Keratinocyte (primary cell): Measurements from ENCODE around the gene ADH7. TPM values are rescaled to one million over a fixed set of nuclear protein-coding genes. Genes with fewer than 3 reads are reported as not detected.

Experiments used
- DNase-seq: peaks from one replicate; pipeline ENCODE4 v3.0.0-alpha.2; 2011; ENCODE audit warnings: low read depth, missing footprints, low spot score
- FAIRE-seq: peaks from 2 replicates; lab custom pipeline; 2011; peaks lifted over from hg19 to GRCh38; lab: Jason Lieb, UNC
- H2AFZ ChIP-seq: 2 replicates; pipeline ENCODE4 v1.6.0; 2012; ENCODE audit warnings: low read length, control low read depth, inconsistent platforms; ENCODE audit not compliant: control insufficient read depth
- H3K27ac ChIP-seq: 2 replicates; pipeline ENCODE4 v1.5.1; 2011; ENCODE audit warnings: low read length; ENCODE audit not compliant: control insufficient read depth, insufficient read depth
- H3K27me3 ChIP-seq: 3 replicates; pipeline ENCODE4 v1.6.0; 2011; ENCODE audit warnings: low read length; ENCODE audit not compliant: control insufficient read depth, insufficient read depth; ENCODE audit errors: extremely low read depth
- H3K36me3 ChIP-seq, 2 experiments: 2 replicates in 1 of 2; 3 replicates in 1 of 2; pipeline ENCODE4 v1.5.1; 2011; ENCODE audit warnings: low read length in 2 of 2, mild to moderate bottlenecking in 1 of 2; ENCODE audit not compliant: control insufficient read depth in 2 of 2, insufficient read depth in 2 of 2; ENCODE audit errors: extremely low read depth in 1 of 2
- H3K4me1 ChIP-seq: 3 replicates; pipeline ENCODE4 v1.5.1; 2011; ENCODE audit warnings: low read length; ENCODE audit not compliant: control insufficient read depth, insufficient read depth; ENCODE audit errors: extremely low read depth
- H3K4me2 ChIP-seq: 3 replicates; pipeline ENCODE4 v1.6.0; 2011; ENCODE audit warnings: low read depth, low read length; ENCODE audit not compliant: control insufficient read depth, insufficient read depth; ENCODE audit errors: extremely low read depth
- H3K4me3 ChIP-seq, 3 experiments: fragments of 200-600 bp in 1 of 3; sonication (generic) in 1 of 3; 2 replicates in 2 of 3; 3 replicates in 1 of 3; pipeline ENCODE4 v1.5.1; 2011 to 2016; ENCODE audit warnings: low read length in 3 of 3, mild to moderate bottlenecking in 3 of 3, control low read depth in 2 of 3, inconsistent platforms in 1 of 3, low read depth in 1 of 3, mixed read lengths in 1 of 3, mixed run types in 1 of 3, moderate library complexity in 1 of 3; ENCODE audit not compliant: control insufficient read depth in 2 of 3, insufficient read depth in 2 of 3; ENCODE audit errors: extremely low read depth in 1 of 3
- H3K79me2 ChIP-seq: 2 replicates; pipeline ENCODE4 v1.6.0; 2012; ENCODE audit warnings: low read length; ENCODE audit not compliant: control insufficient read depth, insufficient read depth
- H3K9ac ChIP-seq: 3 replicates; pipeline ENCODE4 v1.6.0; 2011; ENCODE audit warnings: low read length; ENCODE audit not compliant: control insufficient read depth, insufficient read depth; ENCODE audit errors: extremely low read depth
- H3K9me1 ChIP-seq: 3 replicates; pipeline ENCODE4 v1.6.0; 2011; ENCODE audit warnings: low read length; ENCODE audit not compliant: control insufficient read depth, insufficient read depth; ENCODE audit errors: extremely low read depth
- H3K9me3 ChIP-seq: 2 replicates; pipeline ENCODE4 v1.5.1; 2012; ENCODE audit warnings: low read depth, low read length; ENCODE audit not compliant: control insufficient read depth
- H4K20me1 ChIP-seq: 3 replicates; pipeline ENCODE4 v1.6.0; 2011; ENCODE audit warnings: low read length; ENCODE audit not compliant: control insufficient read depth, insufficient read depth; ENCODE audit errors: extremely low read depth
- EZH2 ChIP-seq: IDR thresholded peaks from one replicate; pipeline ENCODE4 v1.6.1; 2012; ENCODE audit warnings: inconsistent platforms, mild to moderate bottlenecking, low read length, moderate library complexity
- dilution Hi-C: fragments of 300-500 bp; cut with MboI; formaldehyde crosslinking; loops from one replicate; pipeline ENCODE4 v1.7.0; 2020; ENCODE audit warnings: low sequenced_read_pairs; ENCODE audit not compliant: extremely low pct_ligation_motif_present
- polyA minus RNA-seq, 3 experiments: library from RNA; depleted of rRNA, polyadenylated mRNA; stranded (reverse); fragments of >200 nt; gene quantifications; 1 replicate in 1 of 3; 2 replicates in 1 of 3; 3 replicates in 1 of 3; pipeline ENCODE4 v1.2.3, GENCODE V29; 2011
- polyA plus RNA-seq, 5 experiments: library from polyadenylated mRNA; depleted of rRNA in 3 of 5; stranded (reverse) in 3 of 5; stranded (forward) in 1 of 5; unstranded in 1 of 5; fragments of >200 nt; gene quantifications; 1 replicate in 1 of 5; 2 replicates in 3 of 5; 3 replicates in 1 of 5; pipeline versions ENCODE4 v1.2.1 to v1.2.3, GENCODE V29; 2011 to 2012; ENCODE audit warnings: missing spikeins in 2 of 5, low read depth in 1 of 5, low replicate concordance in 1 of 5
- TF ChIP-seq, protein P1 (sequence below), 3 experiments: IDR thresholded peaks in 1 of 3; conservative IDR thresholded peaks in 1 of 3; optimal IDR thresholded peaks in 1 of 3; 2 replicates in 2 of 3; 3 replicates in 1 of 3; pipeline versions ENCODE3 to v1.5.1; 2011; ENCODE audit warnings: low read length in 3 of 3, mild to moderate bottlenecking in 3 of 3, moderate library complexity in 2 of 3, control low read depth in 1 of 3, inconsistent platforms in 1 of 3; ENCODE audit not compliant: insufficient read depth in 2 of 3; ENCODE audit errors: extremely low read depth in 1 of 3

The ADH7 gene
- polyA plus RNA-seq (0.16 to 2.2 TPM (median 0.56 TPM) in 3 replicates), polyA minus RNA-seq (1.6 TPM in 1 of 3 replicates, not detected in the others)
- 1.3 TPM for polyA plus RNA-seq (2011; ENCODE audit: low read depth)
- 0.19 and 0.32 TPM in 2 replicates for polyA plus RNA-seq (2011; cell fraction: cytosol; rRNA removed)
- 0.51 and 0.85 TPM in 2 replicates for polyA plus RNA-seq (2011; cell fraction: nucleus; rRNA removed)
- polyA plus RNA-seq (2012; ENCODE audit: low replicate concordance): 0.06 and 0.93 TPM in 2 replicates
- not detected for polyA minus RNA-seq (2011; cell fraction: cytosol; rRNA and poly(A)+ RNA removed)
- polyA minus RNA-seq (2011; cell fraction: nucleus; rRNA and poly(A)+ RNA removed): 0.78 TPM in 1 of 2 replicates, not detected in the other

DNA sequence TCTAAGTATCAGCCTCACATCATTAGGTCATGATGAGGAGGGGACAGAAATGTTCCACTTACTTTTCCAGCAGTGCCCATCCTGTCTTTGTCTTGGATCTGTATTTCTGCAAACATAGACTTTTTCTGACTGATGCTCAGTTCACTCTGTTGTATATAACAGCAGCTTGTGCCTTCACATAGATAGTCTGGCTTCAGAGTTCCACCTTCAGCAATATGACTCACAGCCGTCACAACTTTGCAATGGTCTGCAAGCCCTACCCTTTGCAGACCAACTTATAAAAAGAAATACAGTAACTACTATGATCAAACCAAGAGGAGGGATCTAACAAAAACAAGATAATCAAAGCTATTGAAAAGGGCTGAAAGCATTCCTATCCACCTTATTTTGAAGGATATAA, at the start of gene ADH7:
TSS of gene ADH7 (minus strand) at position 189 of the 400 bp plus-strand sequence. CDS start at position 80, 109 bp downstream.
- H3K9ac ChIP-seq: no peak within 1 kb of the TSS
- H3K27me3 ChIP-seq: no peaks in the 10 kb centered on the region
- H3K4me3 ChIP-seq: no peak within 1 kb of the TSS
- no peaks in the 10 kb centered on the region for H3K9me1 ChIP-seq
- H3K27ac ChIP-seq: no peak within 1 kb of the TSS
- H3K4me1 ChIP-seq: peaks cover 20% of the 10 kb centered on the region
- no peaks in the 10 kb centered on the region for H3K9me3 ChIP-seq
- no peak within 1 kb of the TSS for H2AFZ ChIP-seq
- no peaks in the 10 kb centered on the region for H4K20me1 ChIP-seq
- no peak for DNase-seq
- no peak for TF ChIP-seq EZH2
- H3K4me2 ChIP-seq: no peak within 1 kb of the TSS
- dilution Hi-C loops: no loop called here
- no peaks in the 10 kb centered on the region for H3K79me2 ChIP-seq
- H3K36me3 ChIP-seq: no peaks in the 10 kb centered on the region
- FAIRE-seq: peak; percentile 67

DNA sequence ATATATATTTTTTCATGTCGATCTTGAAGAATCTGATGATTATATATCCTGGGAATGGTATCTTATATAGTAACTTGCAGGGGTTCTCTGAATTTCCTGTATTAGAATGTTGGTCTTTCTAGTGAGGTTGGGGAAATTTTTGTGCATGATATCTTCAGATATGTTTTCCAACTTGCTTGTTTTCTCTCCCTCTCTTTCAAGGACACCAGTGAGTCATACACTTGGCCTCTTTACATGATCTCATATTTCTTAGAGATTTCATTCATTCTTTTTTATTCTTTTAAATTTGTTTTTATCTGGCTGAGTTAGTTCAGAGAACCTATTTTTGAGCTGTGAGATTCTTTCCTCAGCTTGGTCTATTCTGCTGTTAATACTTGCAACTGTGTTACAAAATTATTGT, 48.5 kb upstream of the ADH7 start:
- Histone ChIP-seq H3K27ac (no peak overlapping the region), H2AFZ (no peak overlapping the region), H3K4me1 (no peaks in the 10 kb centered on the region), H4K20me1 (no peaks in the 10 kb centered on the region), H3K9me3 (no peaks in the 10 kb centered on the region), H3K36me3 (no peaks in the 10 kb centered on the region), H3K79me2 (no peaks in the 10 kb centered on the region), H3K9me1 (no peaks in the 10 kb centered on the region), H3K4me2 (no peak overlapping the region), H3K27me3 (no peaks in the 10 kb centered on the region), H3K9ac (no peak overlapping the region), H3K4me3 (no peak overlapping the region)
- TF ChIP-seq EZH2: no peak
- TF ChIP-seq, protein P1, sequence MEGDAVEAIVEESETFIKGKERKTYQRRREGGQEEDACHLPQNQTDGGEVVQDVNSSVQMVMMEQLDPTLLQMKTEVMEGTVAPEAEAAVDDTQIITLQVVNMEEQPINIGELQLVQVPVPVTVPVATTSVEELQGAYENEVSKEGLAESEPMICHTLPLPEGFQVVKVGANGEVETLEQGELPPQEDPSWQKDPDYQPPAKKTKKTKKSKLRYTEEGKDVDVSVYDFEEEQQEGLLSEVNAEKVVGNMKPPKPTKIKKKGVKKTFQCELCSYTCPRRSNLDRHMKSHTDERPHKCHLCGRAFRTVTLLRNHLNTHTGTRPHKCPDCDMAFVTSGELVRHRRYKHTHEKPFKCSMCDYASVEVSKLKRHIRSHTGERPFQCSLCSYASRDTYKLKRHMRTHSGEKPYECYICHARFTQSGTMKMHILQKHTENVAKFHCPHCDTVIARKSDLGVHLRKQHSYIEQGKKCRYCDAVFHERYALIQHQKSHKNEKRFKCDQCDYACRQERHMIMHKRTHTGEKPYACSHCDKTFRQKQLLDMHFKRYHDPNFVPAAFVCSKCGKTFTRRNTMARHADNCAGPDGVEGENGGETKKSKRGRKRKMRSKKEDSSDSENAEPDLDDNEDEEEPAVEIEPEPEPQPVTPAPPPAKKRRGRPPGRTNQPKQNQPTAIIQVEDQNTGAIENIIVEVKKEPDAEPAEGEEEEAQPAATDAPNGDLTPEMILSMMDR (optimal IDR thresholded peaks at IDR 0.05 in 1 of 3, IDR thresholded peaks at IDR 0.05 in 1 of 3, conservative IDR thresholded peaks at IDR 0.05 in 1 of 3; ENCODE audit: extremely low read depth in 1 of 3, insufficient read depth in 2 of 3, low read length in 3 of 3): no peak
- FAIRE-seq (no peak), DNase-seq (no peak)
- dilution Hi-C loops: no loop called here
